HFF-Myc (cell line): ENCODE data around the gene C16orf87.

Experiments
- DNase-seq: peaks from one replicate; pipeline ENCODE4 v3.0.0-alpha.2; 2011; ENCODE audit warnings: low read depth; ENCODE audit errors: extremely low read depth
- H3K4me3 ChIP-seq: replicated peaks from 2 replicates; pipeline ENCODE4 v1.5.1; 2011; ENCODE audit warnings: low read depth, mild to moderate bottlenecking, control low read depth, low read length
- TF ChIP-seq, protein P1 (sequence below): IDR thresholded peaks from 2 replicates; pipeline ENCODE4 v1.5.1; 2012; ENCODE audit warnings: mild to moderate bottlenecking, low read depth, low read length, control low read depth; ENCODE audit errors: missing control alignments

Gene C16orf87

DNA sequence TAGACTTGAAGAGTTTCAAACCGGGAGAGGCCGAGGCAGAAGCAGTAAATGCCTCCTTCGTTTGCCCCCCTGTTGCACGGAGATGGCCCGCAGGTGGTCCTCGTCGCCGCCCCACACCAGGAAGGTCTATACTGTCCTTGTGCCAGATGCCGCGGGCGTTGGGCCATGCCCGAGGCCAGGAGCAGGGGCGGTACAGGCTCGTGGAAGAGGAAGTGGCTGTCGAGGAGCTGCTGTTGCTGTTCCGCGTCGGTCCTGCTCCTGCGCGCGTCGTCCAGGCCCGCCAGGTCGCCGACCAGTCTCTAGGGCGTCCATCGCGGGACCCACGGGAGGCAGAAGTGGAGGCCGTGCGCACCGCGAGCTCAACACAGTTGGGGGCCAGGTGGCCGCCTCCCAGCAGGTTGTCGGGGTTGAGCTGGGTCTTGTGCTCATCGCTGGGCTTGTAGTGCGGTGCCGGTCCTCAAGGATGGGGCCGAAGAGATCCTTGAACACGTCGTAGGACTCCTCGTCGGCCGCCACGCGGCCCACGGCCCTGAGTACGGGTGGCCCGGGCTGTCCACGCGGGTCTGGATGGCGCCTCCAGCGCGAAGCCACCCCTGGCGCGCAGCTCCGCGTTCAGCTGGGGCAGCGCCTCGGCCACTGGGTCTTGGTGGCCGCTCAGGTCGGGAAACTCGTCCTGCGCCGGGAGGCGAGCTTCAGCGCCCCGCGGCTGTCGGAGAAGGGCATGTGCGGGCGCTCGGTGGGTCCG, 13.1 kb upstream of the C16orf87 start:
- TF ChIP-seq, protein P1, sequence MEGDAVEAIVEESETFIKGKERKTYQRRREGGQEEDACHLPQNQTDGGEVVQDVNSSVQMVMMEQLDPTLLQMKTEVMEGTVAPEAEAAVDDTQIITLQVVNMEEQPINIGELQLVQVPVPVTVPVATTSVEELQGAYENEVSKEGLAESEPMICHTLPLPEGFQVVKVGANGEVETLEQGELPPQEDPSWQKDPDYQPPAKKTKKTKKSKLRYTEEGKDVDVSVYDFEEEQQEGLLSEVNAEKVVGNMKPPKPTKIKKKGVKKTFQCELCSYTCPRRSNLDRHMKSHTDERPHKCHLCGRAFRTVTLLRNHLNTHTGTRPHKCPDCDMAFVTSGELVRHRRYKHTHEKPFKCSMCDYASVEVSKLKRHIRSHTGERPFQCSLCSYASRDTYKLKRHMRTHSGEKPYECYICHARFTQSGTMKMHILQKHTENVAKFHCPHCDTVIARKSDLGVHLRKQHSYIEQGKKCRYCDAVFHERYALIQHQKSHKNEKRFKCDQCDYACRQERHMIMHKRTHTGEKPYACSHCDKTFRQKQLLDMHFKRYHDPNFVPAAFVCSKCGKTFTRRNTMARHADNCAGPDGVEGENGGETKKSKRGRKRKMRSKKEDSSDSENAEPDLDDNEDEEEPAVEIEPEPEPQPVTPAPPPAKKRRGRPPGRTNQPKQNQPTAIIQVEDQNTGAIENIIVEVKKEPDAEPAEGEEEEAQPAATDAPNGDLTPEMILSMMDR: no peak
- no peak for DNase-seq
- no peak overlapping the region for H3K4me3 ChIP-seq

DNA sequence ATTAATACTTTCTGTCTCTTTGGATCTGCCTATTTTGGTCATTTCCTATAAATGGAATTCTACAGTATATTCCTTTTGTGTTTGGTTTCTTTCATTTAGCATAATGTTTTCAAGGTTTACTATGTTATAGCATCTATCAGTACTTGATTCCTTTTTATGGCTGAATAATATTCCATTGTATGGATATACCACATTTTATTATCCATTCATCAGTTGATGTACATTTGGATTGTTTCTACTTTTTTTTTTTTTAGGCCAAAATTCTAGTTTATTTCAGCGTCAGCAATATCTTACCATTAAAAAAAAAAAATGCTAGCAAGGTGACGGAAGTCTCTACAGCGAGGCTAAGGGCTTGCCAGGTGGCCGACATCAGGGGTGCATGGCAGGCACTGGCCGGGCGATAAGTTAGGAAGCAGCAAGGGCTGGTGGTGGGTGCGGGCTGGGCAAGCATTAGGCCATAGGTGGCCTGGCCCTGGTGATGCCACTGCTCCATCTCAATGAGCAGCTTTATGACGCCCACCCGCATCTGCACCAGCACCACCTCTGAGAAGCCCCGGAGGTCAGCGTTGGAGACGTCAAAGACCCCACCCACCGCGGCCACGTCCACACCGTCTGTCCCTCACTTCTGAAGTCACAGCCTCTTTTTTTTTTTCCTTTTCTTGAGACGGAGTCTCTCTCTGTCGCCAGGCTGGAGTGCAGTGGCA, 11.4 kb upstream of the C16orf87 start:
- no peak overlapping the region for H3K4me3 ChIP-seq
- no peak for DNase-seq
- TF ChIP-seq, protein P1: no peak

DNA sequence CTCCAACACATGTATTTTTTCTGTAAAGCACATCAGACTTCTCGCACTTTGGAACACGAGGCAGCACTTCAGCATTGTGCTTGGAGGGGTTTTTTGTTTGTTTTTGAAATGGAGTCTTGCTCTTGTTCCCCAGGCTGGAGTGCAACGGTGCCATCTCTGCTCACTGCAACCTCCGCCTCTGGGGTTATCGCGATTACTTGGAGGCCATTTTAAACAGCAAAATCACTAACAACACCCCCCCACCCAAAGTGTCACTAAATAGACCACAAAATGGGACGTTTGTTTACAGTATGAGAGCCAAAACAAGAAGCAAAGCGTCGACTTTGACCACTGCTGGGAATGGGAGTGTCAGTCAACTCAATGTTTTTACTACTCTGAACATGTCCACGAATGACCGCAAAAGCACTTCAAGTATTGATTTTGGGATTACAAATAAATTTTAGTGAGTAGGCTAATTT, 9.0 kb upstream of the C16orf87 start:
- no peak for DNase-seq
- no peak overlapping the region for H3K4me3 ChIP-seq
- TF ChIP-seq, protein P1: no peak

DNA sequence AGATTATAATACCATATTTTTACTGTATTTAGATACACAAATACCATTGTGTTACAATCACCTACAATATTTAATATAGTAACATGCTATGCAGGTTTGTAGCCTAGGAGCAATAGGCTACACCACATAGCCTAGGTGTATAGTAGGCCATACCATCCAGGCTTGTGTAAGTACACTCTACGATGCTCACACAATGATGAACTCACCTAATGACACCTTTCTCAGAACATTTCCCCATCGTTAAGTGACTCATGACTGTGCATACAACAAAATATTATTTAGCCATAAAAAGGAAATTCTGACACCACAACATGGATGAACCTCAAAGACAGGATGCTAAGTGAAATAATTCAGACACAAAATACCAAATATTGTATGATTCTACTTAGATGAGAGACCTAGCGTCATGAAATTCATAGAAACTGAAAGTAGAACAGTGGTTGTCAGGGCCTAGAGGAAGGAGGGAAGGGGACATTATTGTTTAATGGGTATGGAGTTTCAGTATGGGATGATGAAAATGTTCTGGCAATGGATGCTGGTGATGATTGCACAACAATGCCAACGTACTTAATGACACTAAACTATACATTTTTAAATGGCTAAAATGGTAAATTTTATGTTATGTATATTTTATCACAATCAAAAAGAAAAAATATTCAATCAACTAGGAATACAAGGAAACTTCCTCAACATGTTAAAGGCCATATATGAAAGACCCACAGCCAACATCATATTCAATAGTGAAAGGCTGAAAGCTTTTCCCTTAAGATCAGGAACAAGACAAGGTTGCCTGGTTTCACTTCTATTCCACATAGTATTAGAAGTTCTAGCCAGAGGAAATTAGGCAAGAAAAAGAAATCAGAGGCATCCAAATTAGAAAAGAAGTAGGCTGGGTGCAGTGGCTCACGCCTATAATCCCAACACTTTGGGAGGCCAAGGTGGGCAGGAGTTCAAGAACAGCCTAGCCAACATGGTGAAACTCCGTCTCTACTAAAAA, 5.9 kb upstream of the C16orf87 start:
- no peak overlapping the region for H3K4me3 ChIP-seq
- TF ChIP-seq, protein P1: no peak
- DNase-seq: no peak

DNA sequence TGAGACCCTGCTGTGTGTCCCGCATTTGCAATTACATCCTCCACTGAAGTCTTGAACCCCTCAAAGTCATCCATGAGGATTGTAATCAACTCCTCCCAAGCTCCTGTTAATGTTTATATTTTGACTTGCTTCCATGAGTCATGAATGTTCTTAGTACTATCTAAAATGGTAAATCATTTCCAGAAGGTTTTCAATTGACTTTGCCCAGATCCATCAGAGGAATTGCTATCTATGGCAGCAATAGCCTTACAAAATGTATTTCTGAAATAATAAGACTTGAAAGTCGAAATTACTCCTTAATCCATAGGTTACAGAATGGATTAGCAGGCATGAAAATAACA, 2.5 kb upstream of the C16orf87 start:
- no peak overlapping the region for H3K4me3 ChIP-seq
- DNase-seq: no peak
- TF ChIP-seq, protein P1: no peak

DNA sequence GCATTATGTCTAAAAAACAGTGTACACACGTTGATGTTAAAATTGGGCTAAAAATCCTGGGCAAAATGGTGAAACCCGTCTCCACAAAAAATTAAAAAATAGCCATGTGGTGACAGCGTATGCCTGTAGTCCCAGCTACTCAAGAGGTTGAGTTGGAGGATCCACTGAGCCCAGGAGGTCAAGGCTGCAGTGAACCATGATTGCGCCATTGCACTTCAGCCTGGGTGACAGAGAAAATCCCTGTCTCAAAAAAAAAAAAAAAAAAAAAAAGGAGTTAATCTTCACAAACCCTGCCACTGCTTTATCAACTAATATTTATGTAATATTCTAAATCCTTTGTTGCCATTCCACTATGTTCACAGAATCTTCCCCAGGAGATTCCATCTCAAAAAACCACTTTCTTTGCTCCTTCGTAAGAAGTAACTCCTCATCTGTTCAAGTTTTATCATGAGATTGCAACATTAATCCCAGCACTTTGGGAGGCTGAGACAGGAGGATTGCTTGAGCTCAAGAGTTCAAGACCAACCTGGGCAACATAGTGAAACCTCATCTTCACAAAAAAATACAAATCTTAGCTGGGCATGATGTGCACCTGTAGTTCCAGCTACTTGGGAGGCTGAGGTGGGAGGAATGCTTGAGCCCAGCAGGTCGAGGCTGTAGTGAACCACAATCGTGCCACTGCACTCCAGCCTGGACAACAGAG, 1.9 kb upstream of the C16orf87 start:
- no peak for DNase-seq
- H3K4me3 ChIP-seq: no peak overlapping the region
- TF ChIP-seq, protein P1: no peak
